ENCODE results near the gene HTR1B.

HTR1B gene

GRCh38 chr6:77463308-77463860, at the start of gene HTR1B:
TSS of gene HTR1B (minus strand) at chr6:77463491. CDS start at chr6:77463403, 88 bp downstream.
- no peak for DNase-seq (ENCODE audit: low read depth in 2 of 2)

GRCh38 chr6:77512554-77512953, 49.3 kb upstream of the HTR1B start:
- DNase-seq (ENCODE audit: low read depth in 2 of 2), result no peak

GRCh38 chr6:77511860-77512259, 48.6 kb upstream of the HTR1B start:
- no peak for DNase-seq (ENCODE audit: low read depth in 2 of 2)

GRCh38 chr6:77502981-77503380, 39.7 kb upstream of the HTR1B start:
- DNase-seq (ENCODE audit: low read depth in 2 of 2), result no peak

- DNase-seq (ENCODE audit: low read depth in 2 of 2), result no peak
These were observed 29.2 kb upstream of the HTR1B start for GRCh38 chr6:77492530-77492929.

- DNase-seq (ENCODE audit: low read depth in 2 of 2), result no peak
These were observed 24.6 kb upstream of the HTR1B start for GRCh38 chr6:77487808-77488425.

- no peak for DNase-seq (ENCODE audit: low read depth in 2 of 2)
These were observed 19.7 kb upstream of the HTR1B start for GRCh38 chr6:77482981-77483380.

GRCh38 chr6:77474973-77475372, 11.7 kb upstream of the HTR1B start:
- no peak for DNase-seq (ENCODE audit: low read depth in 2 of 2)

- DNase-seq (ENCODE audit: low read depth in 2 of 2), result no peak
These were observed 11.1 kb upstream of the HTR1B start for GRCh38 chr6:77474286-77474956.

GRCh38 chr6:77470983-77471382, 7.7 kb upstream of the HTR1B start:
- DNase-seq (ENCODE audit: low read depth in 2 of 2), result no peak

- DNase-seq (ENCODE audit: low read depth in 2 of 2), result no peak
These were observed 5.6 kb upstream of the HTR1B start for GRCh38 chr6:77468939-77469338.

GRCh38 chr6:77466451-77467437, 3.5 kb upstream of the HTR1B start:
- DNase-seq (ENCODE audit: low read depth in 2 of 2), result no peak

- peak; percentile 44 for DNase-seq (ENCODE audit: low read depth in 2 of 2)
These were observed 2.8 kb upstream of the HTR1B start for GRCh38 chr6:77466055-77466450.

- no peak for DNase-seq (ENCODE audit: low read depth in 2 of 2)
These were observed 1.2 kb upstream of the HTR1B start for GRCh38 chr6:77464495-77464867.

- DNase-seq (ENCODE audit: low read depth in 2 of 2), result no peak
These were observed 687 bp upstream of the HTR1B start for GRCh38 chr6:77463861-77464494.

GRCh38 chr6:77462359-77463307, 658 bp downstream of the HTR1B start:
- no peak for DNase-seq (ENCODE audit: low read depth in 2 of 2)

GRCh38 chr6:77461796-77462195, 1.5 kb downstream of the HTR1B start:
- DNase-seq (ENCODE audit: low read depth in 2 of 2), result no peak

GRCh38 chr6:77458421-77458820, 4.9 kb downstream of the HTR1B start:
- no peak for DNase-seq (ENCODE audit: low read depth in 2 of 2)

- DNase-seq (ENCODE audit: low read depth in 2 of 2), result peak; percentile 88
These were observed 5.5 kb downstream of the HTR1B start for GRCh38 chr6:77457720-77458349.
